ENCODE data around the gene HSFY1. TPM values are rescaled to one million over a fixed set of nuclear protein-coding genes. Genes with fewer than 3 reads are reported as not detected.
"Not testable (repeated sequence)": the region's sequence is repeated elsewhere in the genome, so short reads cannot be mapped to it uniquely, and the experiment has no call there.

The HSFY1 gene
- total RNA-seq (not detected), polyA plus RNA-seq (not detected)

- H3K36me3 ChIP-seq; FAIRE-seq; H3K27me3 ChIP-seq; intact Hi-C loops (cut with DNase I); H3K27ac ChIP-seq; DNase-seq; ATAC-seq; H3K9me3 ChIP-seq; H3K4me1 ChIP-seq; H3K4me3 ChIP-seq: not testable (repeated sequence)
- WGBS, 2 donors = no CpG with 5 or more reads among the region's 1 CpG
Observed at GRCh38 chrY:18546420-18546819, at the start of gene HSFY1. Gene HSFY1, plus strand, starts transcription at chrY:18546720. Its CDS starts 68 bp downstream, at chrY:18546788.

- H3K9me3 ChIP-seq; H3K27me3 ChIP-seq; FAIRE-seq; H3K36me3 ChIP-seq; ATAC-seq; H3K4me1 ChIP-seq; H3K4me3 ChIP-seq; DNase-seq; H3K27ac ChIP-seq; intact Hi-C loops (cut with DNase I): not testable (repeated sequence)
- WGBS, 2 donors = no CpG with 5 or more reads among the region's 5 CpGs
Observed at GRCh38 chrY:18504266-18504665, 42.3 kb upstream of the HSFY1 start.

- H3K4me3 ChIP-seq; intact Hi-C loops (cut with DNase I); H3K9me3 ChIP-seq; H3K4me1 ChIP-seq; DNase-seq; H3K27ac ChIP-seq; ATAC-seq; H3K27me3 ChIP-seq; FAIRE-seq; H3K36me3 ChIP-seq: not testable (repeated sequence)
- WGBS, 2 donors = no CpG with 5 or more reads among the region's 2 CpGs
Observed at GRCh38 chrY:18530995-18531655, 15.4 kb upstream of the HSFY1 start.

GRCh38 chrY:18538952-18539351 lies 7.6 kb upstream of the HSFY1 start:
- WGBS, 2 donors = no CpG with 5 or more reads among the region's 1 CpG
- H3K4me3 ChIP-seq; H3K27me3 ChIP-seq; DNase-seq; FAIRE-seq; H3K4me1 ChIP-seq; H3K27ac ChIP-seq; H3K9me3 ChIP-seq; intact Hi-C loops (cut with DNase I); ATAC-seq; H3K36me3 ChIP-seq: not testable (repeated sequence)

GRCh38 chrY:18553132-18553531 lies 6.6 kb downstream of the HSFY1 start:
- H3K36me3 ChIP-seq; H3K4me3 ChIP-seq; H3K27me3 ChIP-seq; FAIRE-seq; ATAC-seq; H3K4me1 ChIP-seq; DNase-seq; H3K9me3 ChIP-seq; intact Hi-C loops (cut with DNase I); H3K27ac ChIP-seq: not testable (repeated sequence)
- no CpG with 5 or more reads among the region's 3 CpGs for WGBS, 2 donors

- FAIRE-seq; H3K36me3 ChIP-seq; H3K9me3 ChIP-seq; DNase-seq; ATAC-seq; intact Hi-C loops (cut with DNase I); H3K27ac ChIP-seq; H3K27me3 ChIP-seq; H3K4me1 ChIP-seq; H3K4me3 ChIP-seq: not testable (repeated sequence)
- WGBS, 2 donors = no CpG with 5 or more reads among the region's 3 CpGs
Observed at GRCh38 chrY:18565915-18566314, 19.4 kb downstream of the HSFY1 start.

Other genes starting within 250 kb of the HSFY1 start
- not detected for gene HSFY2, start 227.0 kb downstream of the HSFY1 start, total RNA-seq
- gene HSFY2, start 227.0 kb downstream of the HSFY1 start, polyA plus RNA-seq = not detected